Measurements from ENCODE around the gene ZNF638.

The ZNF638 gene

GRCh38 chr2:71455011-71455740, 123.6 kb downstream of the ZNF638 start:
- TF ChIP-seq YY1 (IDR thresholded peaks at IDR 0.05; ENCODE audit: low read depth), result no peak
- TF ChIP-seq TAF1 (IDR thresholded peaks at IDR 0.05; ENCODE audit: low read depth), result no peak

- TF ChIP-seq EGR1 (IDR thresholded peaks at IDR 0.05), result no peak
- no peak for TF ChIP-seq YY1 (IDR thresholded peaks at IDR 0.05; ENCODE audit: low read depth)
- no peak for TF ChIP-seq REST (IDR thresholded peaks at IDR 0.05; ENCODE audit: low read depth)
- TF ChIP-seq CREB1 (IDR thresholded peaks at IDR 0.05; ENCODE audit: low read depth), result no peak
- no peak for TF ChIP-seq TCF12 (IDR thresholded peaks at IDR 0.05; ENCODE audit: low read depth)
- no peak for TF ChIP-seq TEAD4 (IDR thresholded peaks at IDR 0.05)
- no peak for TF ChIP-seq MAX (IDR thresholded peaks at IDR 0.05)
- TF ChIP-seq CEBPB (IDR thresholded peaks at IDR 0.05), result no peak
- no peak for TF ChIP-seq RAD21 (IDR thresholded peaks at IDR 0.05; ENCODE audit: low read depth)
- no peak for TF ChIP-seq EP300 (IDR thresholded peaks at IDR 0.05; ENCODE audit: borderline replicate concordance)
- no peak for TF ChIP-seq USF1 (IDR thresholded peaks at IDR 0.05)
- TF ChIP-seq ZBTB7A (IDR thresholded peaks at IDR 0.05; ENCODE audit: low read depth), result no peak
- no peak for TF ChIP-seq NFIC (IDR thresholded peaks at IDR 0.05)
- TF ChIP-seq FOXM1 (IDR thresholded peaks at IDR 0.05; ENCODE audit: borderline replicate concordance, low read depth), result no peak
- no peak for TF ChIP-seq TAF1 (IDR thresholded peaks at IDR 0.05; ENCODE audit: low read depth)
These were observed 124.4 kb downstream of the ZNF638 start for GRCh38 chr2:71455741-71456569.

GRCh38 chr2:71456617-71457016, 125.0 kb downstream of the ZNF638 start:
- TF ChIP-seq ZBTB7A (IDR thresholded peaks at IDR 0.05; ENCODE audit: low read depth) (no peak), REST (IDR thresholded peaks at IDR 0.05; ENCODE audit: low read depth) (no peak), USF1 (IDR thresholded peaks at IDR 0.05) (no peak), TCF12 (IDR thresholded peaks at IDR 0.05; ENCODE audit: low read depth) (no peak), TEAD4 (IDR thresholded peaks at IDR 0.05) (no peak)

GRCh38 chr2:71457123-71457915, 125.7 kb downstream of the ZNF638 start:
- TF ChIP-seq EP300 (IDR thresholded peaks at IDR 0.05; ENCODE audit: borderline replicate concordance), result no peak
- TF ChIP-seq FOXM1 (IDR thresholded peaks at IDR 0.05; ENCODE audit: borderline replicate concordance, low read depth), result no peak
- TF ChIP-seq TEAD4 (IDR thresholded peaks at IDR 0.05), result no peak
- no peak for TF ChIP-seq CREB1 (IDR thresholded peaks at IDR 0.05; ENCODE audit: low read depth)
- no peak for TF ChIP-seq USF1 (IDR thresholded peaks at IDR 0.05)
- TF ChIP-seq TCF12 (IDR thresholded peaks at IDR 0.05; ENCODE audit: low read depth), result no peak
- no peak for TF ChIP-seq MAX (IDR thresholded peaks at IDR 0.05)
- no peak for TF ChIP-seq REST (IDR thresholded peaks at IDR 0.05; ENCODE audit: low read depth)
- no peak for TF ChIP-seq ZBTB7A (IDR thresholded peaks at IDR 0.05; ENCODE audit: low read depth)
- TF ChIP-seq NFIC (IDR thresholded peaks at IDR 0.05), result no peak
- TF ChIP-seq CEBPB (IDR thresholded peaks at IDR 0.05), result no peak
- no peak for TF ChIP-seq TAF1 (IDR thresholded peaks at IDR 0.05; ENCODE audit: low read depth)
- TF ChIP-seq YY1 (IDR thresholded peaks at IDR 0.05; ENCODE audit: low read depth), result no peak
- TF ChIP-seq RAD21 (IDR thresholded peaks at IDR 0.05; ENCODE audit: low read depth), result no peak
- no peak for TF ChIP-seq EGR1 (IDR thresholded peaks at IDR 0.05)
